ENCODE data around the gene URAD. TPM values are rescaled to one million over a fixed set of nuclear protein-coding genes. Genes with fewer than 3 reads are reported as not detected.

The URAD gene
- total RNA-seq, 1 donor from 2014 or later, result not detected

DNA sequence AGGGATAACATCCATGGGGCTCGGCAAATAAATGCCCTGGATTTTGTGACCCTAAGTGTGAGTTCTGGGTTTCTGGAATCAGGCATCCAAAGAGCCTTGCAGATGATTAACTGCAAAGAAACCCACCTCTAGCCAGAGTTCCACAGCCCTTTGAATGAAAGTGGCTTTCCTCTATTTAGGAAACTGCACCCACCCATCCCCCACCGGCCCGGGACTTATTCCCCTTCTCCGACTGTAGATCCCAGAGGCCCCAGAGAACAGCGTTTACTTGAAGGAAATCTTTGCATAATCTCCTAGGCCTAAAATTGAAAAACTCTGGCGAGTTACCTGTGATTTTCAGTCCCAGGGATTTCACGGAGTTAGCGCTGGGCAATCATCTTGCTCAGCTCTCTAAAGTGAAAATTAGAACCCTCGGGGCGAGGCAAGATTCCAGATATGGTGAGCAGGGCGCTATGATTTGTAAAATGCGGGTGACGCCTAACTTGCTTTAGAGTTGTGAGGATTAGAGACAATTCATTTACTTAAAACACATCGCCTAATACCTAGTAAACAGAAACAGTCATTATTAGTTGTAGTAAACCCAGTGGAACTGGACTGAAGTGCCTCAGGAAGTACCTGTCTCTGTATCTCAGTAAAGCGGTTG lies 9.4 kb downstream of the URAD start:
- Mint-ChIP-seq H3K4me3 (ENCODE audit: unreplicated experiment) (no peak overlapping the region), H3K27ac (ENCODE audit: unreplicated experiment) (no peak overlapping the region), H3K9me3 (ENCODE audit: unreplicated experiment) (peaks cover 18% of the 10 kb centered on the region), H3K27me3 (ENCODE audit: low read depth, unreplicated experiment) (peaks cover 89% of the 10 kb centered on the region), H3K4me1 (ENCODE audit: low read depth, unreplicated experiment) (peaks cover 2% of the 10 kb centered on the region), H3K36me3 (ENCODE audit: low read depth, unreplicated experiment) (no peaks in the 10 kb centered on the region)
- Histone ChIP-seq H3K9me3 (ENCODE audit: insufficient read depth, low read depth, low read length) (no peaks in the 10 kb centered on the region), H2AFZ (ENCODE audit: low read depth, low read length) (no peak overlapping the region), H3K27me3 (ENCODE audit: insufficient read depth, low read length) (peaks cover 83% of the 10 kb centered on the region), H3K79me2 (ENCODE audit: insufficient read depth, low read length) (no peaks in the 10 kb centered on the region), H3K9ac (ENCODE audit: low read length) (no peak overlapping the region), H3K27ac (ENCODE audit: low read depth, low read length) (no peak overlapping the region), H3K4me1 (ENCODE audit: insufficient read depth, low read length) (no peaks in the 10 kb centered on the region), H4K20me1 (ENCODE audit: insufficient read depth, low read length) (no peaks in the 10 kb centered on the region), H3K4me2 (ENCODE audit: low read length) (no peak overlapping the region), H3K4me3 (ENCODE audit: insufficient read depth, low read depth, low read length) (no peak overlapping the region), H3K36me3 (ENCODE audit: insufficient read depth, low read length) (no peaks in the 10 kb centered on the region)
- DNase-seq (ENCODE audit: low read depth), result no peak
- FAIRE-seq, result no peak
- TF ChIP-seq, protein P1, sequence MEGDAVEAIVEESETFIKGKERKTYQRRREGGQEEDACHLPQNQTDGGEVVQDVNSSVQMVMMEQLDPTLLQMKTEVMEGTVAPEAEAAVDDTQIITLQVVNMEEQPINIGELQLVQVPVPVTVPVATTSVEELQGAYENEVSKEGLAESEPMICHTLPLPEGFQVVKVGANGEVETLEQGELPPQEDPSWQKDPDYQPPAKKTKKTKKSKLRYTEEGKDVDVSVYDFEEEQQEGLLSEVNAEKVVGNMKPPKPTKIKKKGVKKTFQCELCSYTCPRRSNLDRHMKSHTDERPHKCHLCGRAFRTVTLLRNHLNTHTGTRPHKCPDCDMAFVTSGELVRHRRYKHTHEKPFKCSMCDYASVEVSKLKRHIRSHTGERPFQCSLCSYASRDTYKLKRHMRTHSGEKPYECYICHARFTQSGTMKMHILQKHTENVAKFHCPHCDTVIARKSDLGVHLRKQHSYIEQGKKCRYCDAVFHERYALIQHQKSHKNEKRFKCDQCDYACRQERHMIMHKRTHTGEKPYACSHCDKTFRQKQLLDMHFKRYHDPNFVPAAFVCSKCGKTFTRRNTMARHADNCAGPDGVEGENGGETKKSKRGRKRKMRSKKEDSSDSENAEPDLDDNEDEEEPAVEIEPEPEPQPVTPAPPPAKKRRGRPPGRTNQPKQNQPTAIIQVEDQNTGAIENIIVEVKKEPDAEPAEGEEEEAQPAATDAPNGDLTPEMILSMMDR (IDR thresholded peaks at IDR 0.05; ENCODE audit: insufficient read depth, low read depth, low read length), result no peak
- TF ChIP-seq EZH2 (IDR thresholded peaks at IDR 0.05; ENCODE audit: insufficient read depth, low read length), result no peak

DNA sequence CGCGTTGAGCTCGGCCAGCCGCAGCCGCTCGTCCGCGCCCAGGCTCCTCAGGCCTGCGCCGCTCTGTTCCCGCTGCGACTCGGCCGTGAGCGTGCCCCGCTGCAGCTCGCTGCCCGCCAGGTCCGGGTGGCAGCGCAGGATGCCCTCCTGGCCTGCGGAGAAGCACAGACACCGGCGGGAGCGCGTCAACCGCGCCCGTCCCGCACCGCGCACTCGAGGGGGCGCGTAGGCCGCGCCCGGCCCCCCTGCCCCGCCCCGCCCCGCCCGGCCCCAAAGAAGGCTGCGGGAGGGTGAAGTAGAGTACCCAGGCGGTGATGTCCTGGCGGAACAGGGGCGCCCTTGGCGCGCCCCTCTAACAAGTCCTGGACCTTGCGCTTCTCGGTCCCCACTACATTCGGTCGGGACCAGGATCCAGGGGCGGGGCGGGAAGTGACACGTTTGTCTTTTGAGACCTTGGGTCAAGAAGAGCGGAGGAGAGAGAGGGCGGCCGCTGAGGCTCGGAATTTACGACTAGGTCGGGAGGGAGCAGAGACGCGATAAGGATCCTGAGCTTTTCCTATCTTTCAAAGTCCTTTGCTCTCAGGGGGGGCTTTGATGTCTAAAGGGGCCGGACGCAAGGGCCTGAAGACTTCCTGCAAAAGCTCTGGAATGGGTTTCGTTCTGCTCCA lies 10.1 kb downstream of the URAD start:
- FAIRE-seq, result no peak
- no peaks in the 10 kb centered on the region for H3K9me3 ChIP-seq (ENCODE audit: insufficient read depth, low read depth, low read length)
- no peak overlapping the region for H3K27ac Mint-ChIP-seq (ENCODE audit: unreplicated experiment)
- H3K4me1 ChIP-seq (ENCODE audit: insufficient read depth, low read length), result no peaks in the 10 kb centered on the region
- TF ChIP-seq EZH2 (IDR thresholded peaks at IDR 0.05; ENCODE audit: insufficient read depth, low read length), result peak; percentile 12
- TF ChIP-seq, protein P1 (IDR thresholded peaks at IDR 0.05; ENCODE audit: insufficient read depth, low read depth, low read length), result no peak
- DNase-seq (ENCODE audit: low read depth), result no peak
- no peaks in the 10 kb centered on the region for H4K20me1 ChIP-seq (ENCODE audit: insufficient read depth, low read length)
- H3K27me3 ChIP-seq (ENCODE audit: insufficient read depth, low read length), result peaks cover 90% of the 10 kb centered on the region
- no peak overlapping the region for H3K9ac ChIP-seq (ENCODE audit: low read length)
- no peak overlapping the region for H3K27ac ChIP-seq (ENCODE audit: low read depth, low read length)
- no peak overlapping the region for H3K4me2 ChIP-seq (ENCODE audit: low read length)
- H3K9me3 Mint-ChIP-seq (ENCODE audit: unreplicated experiment), result peaks cover 23% of the 10 kb centered on the region
- no peak overlapping the region for H3K4me3 ChIP-seq (ENCODE audit: insufficient read depth, low read depth, low read length)
- H3K27me3 Mint-ChIP-seq (ENCODE audit: low read depth, unreplicated experiment), result peaks cover 89% of the 10 kb centered on the region
- peaks cover 2% of the 10 kb centered on the region for H3K4me1 Mint-ChIP-seq (ENCODE audit: low read depth, unreplicated experiment)
- H3K4me3 Mint-ChIP-seq (ENCODE audit: unreplicated experiment), result peak overlapping the region; percentile 14
- H2AFZ ChIP-seq (ENCODE audit: low read depth, low read length), result no peak overlapping the region
- no peaks in the 10 kb centered on the region for H3K79me2 ChIP-seq (ENCODE audit: insufficient read depth, low read length)
- no peaks in the 10 kb centered on the region for H3K36me3 Mint-ChIP-seq (ENCODE audit: low read depth, unreplicated experiment)
- H3K36me3 ChIP-seq (ENCODE audit: insufficient read depth, low read length), result no peaks in the 10 kb centered on the region
